Panc1 (cell line): Measurements from ENCODE around the gene MATN4. TPM values are rescaled to one million over a fixed set of nuclear protein-coding genes. Genes with fewer than 3 reads are reported as not detected.

Source experiments
- ATAC-seq: fragments of 200-7000 bp; cut with Tn5 transposase; 2 replicates; pipeline ENCODE4 v1.9.1; 2020; ENCODE audit warnings: mild to moderate bottlenecking, moderate library complexity
- BruUV-seq: library from RNA; stranded (reverse); fragments of 400-500 nt; replicated peaks from 2 replicates; lab custom pipeline; 2021; lab: Mats Ljungman, UMichigan
- CTCF ChIA-PET: fragments of 300-600 bp; sonication (Branson Sonifier 250); formaldehyde crosslinking; loops from one replicate; lab custom pipeline; 2022; ENCODE audit warnings: antibody characterized with exemption; lab: Charles Lee
- POLR2A ChIA-PET: fragments of 300-600 bp; sonication (Branson Sonifier 250); formaldehyde crosslinking; loops from one replicate; lab custom pipeline; 2022; ENCODE audit warnings: antibody characterized with exemption; lab: Charles Lee
- DNase-seq: peaks from one replicate; pipeline ENCODE4 v3.0.0-alpha.2; 2010; ENCODE audit warnings: low read depth, low spot score
- H3K27ac ChIP-seq: 2 replicates; pipeline ENCODE4 v1.5.1; 2011; ENCODE audit warnings: mild to moderate bottlenecking, low read length, inconsistent platforms
- H3K27me3 ChIP-seq: fragments of 200-500 bp; sonication (Bioruptor generic); 2 replicates; pipeline ENCODE4 v1.6.0; 2014; ENCODE audit warnings: low read length, inconsistent platforms; ENCODE audit not compliant: control insufficient read depth, insufficient read depth
- H3K36me3 ChIP-seq: fragments of 200-500 bp; sonication (Bioruptor generic); 2 replicates; pipeline ENCODE4 v1.5.1; 2014; ENCODE audit warnings: inconsistent platforms, mild to moderate bottlenecking, low read length, moderate library complexity; ENCODE audit not compliant: control insufficient read depth, insufficient read depth
- H3K4me1 ChIP-seq: 2 replicates; pipeline ENCODE4 v1.5.1; 2011; ENCODE audit warnings: inconsistent platforms, mild to moderate bottlenecking, low read length, moderate library complexity; ENCODE audit not compliant: control insufficient read depth, insufficient read depth
- H3K4me3 ChIP-seq, 2 experiments: 2 replicates each; pipeline ENCODE4 v1.5.1; 2011 to 2012; ENCODE audit warnings: low read depth in 2 of 2, low read length in 2 of 2, mild to moderate bottlenecking in 2 of 2, inconsistent platforms in 1 of 2, moderate library complexity in 1 of 2
- H3K9me3 ChIP-seq: fragments of 200-500 bp; sonication (Bioruptor generic); 2 replicates; pipeline ENCODE4 v1.5.1; 2014; ENCODE audit warnings: low read depth, mild to moderate bottlenecking, inconsistent platforms, low read length, moderate library complexity; ENCODE audit not compliant: control insufficient read depth, insufficient read depth
- POLR2AphosphoS5 ChIP-seq: IDR thresholded peaks from 2 replicates; pipeline ENCODE4 v1.6.1; 2012; ENCODE audit warnings: mild to moderate bottlenecking, low read depth, low read length, moderate library complexity
- SIN3A ChIP-seq: IDR thresholded peaks from 2 replicates; pipeline ENCODE4 v1.6.1; 2012; ENCODE audit warnings: low read depth, mild to moderate bottlenecking, low read length, moderate library complexity, borderline replicate concordance; ENCODE audit not compliant: insufficient read depth
- TCF7L2 ChIP-seq: IDR thresholded peaks from 2 replicates; pipeline ENCODE4 v1.6.1; 2011; ENCODE audit warnings: mild to moderate bottlenecking, low read depth, low read length, inconsistent platforms
- in situ Hi-C: cut with HindIII; loops from 2 replicates; pipeline ENCODE4 v1.10.0; 2016; ENCODE audit warnings: low sequenced_read_pairs, low pct_unique_long_range_greater_than_20kb
- intact Hi-C: fragments of 100-400 bp; cut with micrococcal nuclease; formaldehyde crosslinking; loops from one replicate; pipeline ENCODE4 v1.10.0; 2022; ENCODE audit not compliant: unreplicated experiment
- total RNA-seq: library from RNA; stranded (reverse); gene quantifications from one replicate; pipeline ENCODE4 v1.2.1, GENCODE V29; 2021; ENCODE audit not compliant: unreplicated experiment
- TF ChIP-seq, protein P1 (sequence below): fragments of 450-650 bp; IDR thresholded peaks from 2 replicates; pipeline ENCODE4 v1.5.1; 2017; ENCODE audit warnings: mild to moderate bottlenecking
- TF ChIP-seq, protein P2 (sequence below), 2 experiments: IDR thresholded peaks; 2 replicates each; pipeline ENCODE4 v1.6.1; 2011 to 2012; ENCODE audit warnings: low read depth in 2 of 2, control low read depth in 1 of 2, low read length in 1 of 2, mild to moderate bottlenecking in 1 of 2, moderate library complexity in 1 of 2; ENCODE audit not compliant: insufficient read depth in 1 of 2

MATN4 gene
- total RNA-seq, 1 experiment from 2014 or later, result 0.15 TPM

DNA sequence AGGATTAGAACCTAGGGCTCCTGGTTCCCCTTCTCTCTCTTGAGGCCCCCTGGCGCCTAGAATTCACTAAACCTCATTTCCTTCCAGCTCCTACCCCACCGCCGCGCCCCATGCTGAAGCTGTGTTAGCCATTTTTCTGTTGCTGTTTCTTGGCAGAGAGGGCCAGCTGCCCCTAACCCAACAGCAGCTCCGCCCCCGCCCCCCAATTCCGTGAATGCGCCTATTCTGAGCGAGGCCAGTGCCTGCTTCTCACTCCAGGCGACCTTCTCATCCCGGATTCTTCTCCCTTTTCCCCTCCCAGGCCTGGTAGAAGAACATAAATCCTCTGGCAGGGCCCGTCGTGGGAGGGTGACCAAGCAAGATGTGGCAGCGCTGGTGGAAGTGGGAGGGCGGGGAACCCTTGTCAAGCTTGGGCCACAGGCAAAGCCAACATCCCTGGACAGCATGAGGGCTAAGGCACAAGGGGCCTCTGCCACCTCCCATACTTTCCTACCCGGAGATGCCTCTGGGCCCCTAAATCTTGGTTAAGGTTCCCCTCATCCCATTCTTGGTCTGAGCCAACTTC is 941 bp downstream of the MATN4 start:
- no TSS peak for BruUV-seq
- no peak overlapping the region for H3K4me3 ChIP-seq
- no peaks in the 10 kb centered on the region for H3K27me3 ChIP-seq
- TF ChIP-seq POLR2AphosphoS5 (no peak), TCF7L2 (no peak), SIN3A (no peak)
- TF ChIP-seq, protein P1, sequence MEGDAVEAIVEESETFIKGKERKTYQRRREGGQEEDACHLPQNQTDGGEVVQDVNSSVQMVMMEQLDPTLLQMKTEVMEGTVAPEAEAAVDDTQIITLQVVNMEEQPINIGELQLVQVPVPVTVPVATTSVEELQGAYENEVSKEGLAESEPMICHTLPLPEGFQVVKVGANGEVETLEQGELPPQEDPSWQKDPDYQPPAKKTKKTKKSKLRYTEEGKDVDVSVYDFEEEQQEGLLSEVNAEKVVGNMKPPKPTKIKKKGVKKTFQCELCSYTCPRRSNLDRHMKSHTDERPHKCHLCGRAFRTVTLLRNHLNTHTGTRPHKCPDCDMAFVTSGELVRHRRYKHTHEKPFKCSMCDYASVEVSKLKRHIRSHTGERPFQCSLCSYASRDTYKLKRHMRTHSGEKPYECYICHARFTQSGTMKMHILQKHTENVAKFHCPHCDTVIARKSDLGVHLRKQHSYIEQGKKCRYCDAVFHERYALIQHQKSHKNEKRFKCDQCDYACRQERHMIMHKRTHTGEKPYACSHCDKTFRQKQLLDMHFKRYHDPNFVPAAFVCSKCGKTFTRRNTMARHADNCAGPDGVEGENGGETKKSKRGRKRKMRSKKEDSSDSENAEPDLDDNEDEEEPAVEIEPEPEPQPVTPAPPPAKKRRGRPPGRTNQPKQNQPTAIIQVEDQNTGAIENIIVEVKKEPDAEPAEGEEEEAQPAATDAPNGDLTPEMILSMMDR, result no peak
- TF ChIP-seq, protein P2, sequence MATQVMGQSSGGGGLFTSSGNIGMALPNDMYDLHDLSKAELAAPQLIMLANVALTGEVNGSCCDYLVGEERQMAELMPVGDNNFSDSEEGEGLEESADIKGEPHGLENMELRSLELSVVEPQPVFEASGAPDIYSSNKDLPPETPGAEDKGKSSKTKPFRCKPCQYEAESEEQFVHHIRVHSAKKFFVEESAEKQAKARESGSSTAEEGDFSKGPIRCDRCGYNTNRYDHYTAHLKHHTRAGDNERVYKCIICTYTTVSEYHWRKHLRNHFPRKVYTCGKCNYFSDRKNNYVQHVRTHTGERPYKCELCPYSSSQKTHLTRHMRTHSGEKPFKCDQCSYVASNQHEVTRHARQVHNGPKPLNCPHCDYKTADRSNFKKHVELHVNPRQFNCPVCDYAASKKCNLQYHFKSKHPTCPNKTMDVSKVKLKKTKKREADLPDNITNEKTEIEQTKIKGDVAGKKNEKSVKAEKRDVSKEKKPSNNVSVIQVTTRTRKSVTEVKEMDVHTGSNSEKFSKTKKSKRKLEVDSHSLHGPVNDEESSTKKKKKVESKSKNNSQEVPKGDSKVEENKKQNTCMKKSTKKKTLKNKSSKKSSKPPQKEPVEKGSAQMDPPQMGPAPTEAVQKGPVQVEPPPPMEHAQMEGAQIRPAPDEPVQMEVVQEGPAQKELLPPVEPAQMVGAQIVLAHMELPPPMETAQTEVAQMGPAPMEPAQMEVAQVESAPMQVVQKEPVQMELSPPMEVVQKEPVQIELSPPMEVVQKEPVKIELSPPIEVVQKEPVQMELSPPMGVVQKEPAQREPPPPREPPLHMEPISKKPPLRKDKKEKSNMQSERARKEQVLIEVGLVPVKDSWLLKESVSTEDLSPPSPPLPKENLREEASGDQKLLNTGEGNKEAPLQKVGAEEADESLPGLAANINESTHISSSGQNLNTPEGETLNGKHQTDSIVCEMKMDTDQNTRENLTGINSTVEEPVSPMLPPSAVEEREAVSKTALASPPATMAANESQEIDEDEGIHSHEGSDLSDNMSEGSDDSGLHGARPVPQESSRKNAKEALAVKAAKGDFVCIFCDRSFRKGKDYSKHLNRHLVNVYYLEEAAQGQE (IDR thresholded peaks at IDR 0.05; ENCODE audit: insufficient read depth in 1 of 2, low read depth in 2 of 2, low read length in 1 of 2), result no peak
- no peak for ATAC-seq
- H3K27ac ChIP-seq, result no peak overlapping the region
- no peaks in the 10 kb centered on the region for H3K9me3 ChIP-seq
- intact Hi-C loops (no loop called here), in situ Hi-C loops (no loop called here)
- CTCF ChIA-PET, result interaction anchor here (0.6 to 0.9 kb wide), 2 partner anchors 124 to 263 kb away, joined by 3 read pairs; no protein-coding TSS in a partner anchor
- POLR2A ChIA-PET, result no interaction called here
- H3K36me3 ChIP-seq, result no peaks in the 10 kb centered on the region
- H3K4me1 ChIP-seq, result peaks cover 4% of the 10 kb centered on the region; the same call in 1 of the 2 replicates
- DNase-seq, result no peak

- H3K36me3 ChIP-seq, result no peaks in the 10 kb centered on the region
- no TSS peak for BruUV-seq
- no peaks in the 10 kb centered on the region for H3K9me3 ChIP-seq
- peak within 1 kb of the TSS in 1 of 2 experiments; percentile 8; a peak in 1 of 4 replicates for H3K4me3 ChIP-seq
- intact Hi-C loops (no loop called here), in situ Hi-C loops (no loop called here)
- DNase-seq (no peak), ATAC-seq (peak; percentile 55; the same call in 1 of the 2 replicates)
- no peaks in the 10 kb centered on the region for H3K4me1 ChIP-seq
- no peak for TF ChIP-seq POLR2AphosphoS5
- TF ChIP-seq SIN3A, result no peak
- TF ChIP-seq, protein P1, result peak; percentile 98
- no peak for TF ChIP-seq TCF7L2
- ChIA-PET POLR2A (no interaction called here), CTCF (interaction anchor here (0.9 kb wide), 1 partner anchor 262 kb away, joined by 3 read pairs; no protein-coding TSS in a partner anchor)
- H3K27ac ChIP-seq, result no peak within 1 kb of the TSS
- H3K27me3 ChIP-seq, result no peaks in the 10 kb centered on the region
Observed at GRCh38 chr20:45306431-45306982, 1.6 kb downstream of the MATN4 start, which contains the start of gene RBPJL. Gene RBPJL, plus strand, starts transcription at chr20:45306840. Its CDS starts 83 bp downstream, at chr20:45306923.
